Heart left ventricle (tissue), 16 donors: ENCODE data around the gene PRR22. TPM values are rescaled to one million over a fixed set of nuclear protein-coding genes. Genes with fewer than 3 reads are reported as not detected.
A peak's percentile ranks its signal among the peaks of the same experiment; 100 is the strongest.

ENCODE experiments used
- ATAC-seq, 4 donors: fragments of 200-7000 bp; cut with Tn5 transposase; one replicate each; pipeline ENCODE4 v1.9.1; 2020 to 2022; ENCODE audit warnings: moderate library complexity in 4 of 4, mild to moderate bottlenecking in 3 of 4, moderate number of reproducible peaks in 1 of 4
- DNase-seq, 5 donors: peaks; one replicate each; pipeline ENCODE4 v3.0.0-alpha.2; 2020
- H3K27ac ChIP-seq, 12 donors: fragments of 200-600 bp; sonication (generic) in 4 of 12; one replicate each; pipeline versions ENCODE4 v1.5.0 to v1.8.0; 2016 to 2022; ENCODE audit warnings: mild to moderate bottlenecking in 2 of 12
- H3K27me3 ChIP-seq, 9 donors: fragments of 200-600 bp; sonication (generic) in 2 of 9; one replicate each; pipeline versions ENCODE4 v1.5.1 to v1.8.0; 2016 to 2022; ENCODE audit warnings: mild to moderate bottlenecking in 3 of 9
- H3K36me3 ChIP-seq, 9 donors: fragments of 200-600 bp; sonication (generic) in 2 of 9; one replicate each; pipeline versions ENCODE4 v1.5.0 to v1.8.0; 2018 to 2022; ENCODE audit warnings: mild to moderate bottlenecking in 2 of 9
- H3K4me1 ChIP-seq, 12 donors: fragments of 200-600 bp; sonication (generic) in 4 of 12; one replicate each; pipeline versions ENCODE4 v1.5.0 to v1.8.0; 2016 to 2022; ENCODE audit warnings: mild to moderate bottlenecking in 3 of 12
- H3K4me3 ChIP-seq, 12 donors: fragments of 200-600 bp; sonication (generic) in 4 of 12; one replicate each; pipeline versions ENCODE4 v1.5.0 to v1.8.0; 2017 to 2022; ENCODE audit warnings: mild to moderate bottlenecking in 9 of 12, moderate library complexity in 4 of 12
- H3K9me3 ChIP-seq, 12 donors: fragments of 200-600 bp; sonication (generic) in 4 of 12; one replicate each; pipeline versions ENCODE4 v1.5.0 to v1.8.0; 2016 to 2022; ENCODE audit warnings: mild to moderate bottlenecking in 1 of 12
- POLR2A ChIP-seq, 2 donors: fragments of 450-650 bp; IDR thresholded peaks; one replicate each; pipeline ENCODE4 v1.6.1; 2017; ENCODE audit warnings: antibody characterized with exemption in 2 of 2, mild to moderate bottlenecking in 2 of 2, moderate library complexity in 2 of 2
- WGBS, 4 donors: extraction: QIAGEN DNeasy Blood & Tissue Kit in 2 of 4; methylation state at CpG; one replicate each; pipeline versions ENCODE4 v1.1.5 to v1.1.7; 2013 to 2018; 5-methylcytosine and 5-hydroxymethylcytosine counted together
- intact Hi-C, 10 donors: fragments of 100-400 bp; cut with DNase I; formaldehyde crosslinking; loops; one replicate each; pipeline versions ENCODE4 v1.11.1 to v1.14.2; 2022
- polyA plus RNA-seq, 2 donors: library from polyadenylated mRNA; stranded (reverse); fragments of 200-250 nt; gene quantifications; one replicate each; pipeline ENCODE4 v1.2.3, GENCODE V29; 2013
- total RNA-seq, 9 donors: library from RNA; depleted of rRNA in 2 of 9; stranded (reverse); fragments of >200 nt in 2 of 9; fragmentation: NEBNext Ultra II Directional in 3 of 9; extraction: Animal tissue kit (Norgen Biotek cat#: 25700) in 3 of 9; gene quantifications; one replicate each; pipeline versions ENCODE4 v1.1.0 to v1.2.4, GENCODE V29; 2016 to 2023
- TF ChIP-seq, protein P1 (sequence below), 12 donors: fragments of 200-600 bp; sonication (generic) in 4 of 12; IDR thresholded peaks; one replicate each; pipeline versions ENCODE4 v1.5.0 to v1.8.0; 2018 to 2022; ENCODE audit warnings: antibody characterized with exemption in 12 of 12, mild to moderate bottlenecking in 5 of 12
- donor health status: ischemic (EF 13 %, LVEDD 7.1; RV severe dilation, severe dysfunction).
- donor health status: healthy with polysubstance abuse.
- donor health status: DM: no; HTN: yes; CAD: no.
- donor health status: DM: no; HTN: no; CAD: no.
- donor health status: ischemic (EF 25% LVEDD 6.9; RV normal size, moderate dysfunction).
- donor health status: ischemic (EF 25% LVEDD 5.7; RV mildly dilated, moderate dysfunction).
- donor health status: healthy.
- donor health status: DM: yes; HTN: yes; CAD: no.
- donor health status: ischemic (EF 35%, LVEDD 5.7; RV mildly dilated, moderate dysfunction).
- donor health status: nonischemic (EF 11% LVEDD 7.7; RV severe dilation, severe dysfunction).
- donor health status: DM: yes; HTN: yes; CAD: no.
- donor health status: PGD.
- donor health status: ischemic (EF 29% LVEDD 5.4; RV normal size, mild dysfunction).
- donor health status: nonischemic (EF 23%, LVEDD 6.1; RV moderate dilation, normal function).

Gene PRR22
- total and polyA plus RNA-seq, 11 donors = 0.91 to 1.9 (median 1.1) TPM; not detected in 2

DNA sequence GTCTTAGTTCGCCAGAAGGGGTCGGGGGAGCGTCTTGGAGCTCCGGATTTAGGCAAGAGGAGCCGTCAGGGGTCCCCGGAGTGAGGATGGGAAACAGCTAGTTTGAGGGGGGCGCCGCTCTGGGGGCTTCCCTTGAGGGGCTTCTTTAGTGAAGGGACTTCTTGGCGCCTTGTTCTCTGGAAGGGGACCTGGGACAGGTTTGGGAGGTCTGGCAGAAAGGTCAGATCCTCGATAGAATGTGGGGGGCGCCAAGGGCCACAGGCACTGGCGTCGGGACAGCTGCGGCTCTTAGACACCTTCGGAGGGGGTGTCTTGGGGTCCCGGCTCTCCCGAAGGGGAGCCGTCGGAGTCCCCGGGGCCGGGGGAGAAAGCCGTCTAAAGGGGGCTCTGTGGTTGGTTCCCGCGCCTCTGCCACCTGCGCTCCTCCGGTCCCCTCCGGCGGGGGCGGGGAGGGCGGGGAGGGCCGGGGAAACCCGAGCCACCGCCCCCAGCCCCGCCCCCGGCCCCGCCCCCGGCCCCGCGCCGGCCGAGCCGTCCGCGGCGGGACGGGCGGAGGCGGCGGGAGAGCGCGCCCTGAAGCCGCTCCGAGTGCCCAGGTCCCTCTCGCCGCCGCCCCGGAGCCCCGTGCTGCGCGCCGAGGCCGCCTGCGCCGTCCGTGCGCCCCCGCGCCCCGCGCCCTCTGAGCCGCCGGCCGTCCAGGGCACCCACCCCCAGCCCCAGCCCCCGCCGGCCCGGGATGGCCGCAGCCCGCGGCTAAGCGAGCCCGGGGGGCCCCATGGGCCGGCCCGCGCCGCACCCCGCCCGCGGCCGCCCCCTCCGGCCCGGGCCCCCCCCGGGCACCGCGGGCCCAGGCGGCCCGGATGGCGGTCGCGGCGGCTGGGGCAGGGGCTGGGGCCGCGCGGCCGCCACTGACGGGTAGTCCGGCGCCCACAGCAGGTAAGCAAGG is 20.2 kb upstream of the PRR22 start, which contains the start of gene NRTN:
TSS of gene NRTN (plus strand) at position 552 of the 946 bp plus-strand sequence. CDS start 19,099 bp downstream, outside the sequence.
- H3K4me3 ChIP-seq = peak within 1 kb of the TSS; percentile 0 to 56 (median 46)
- H3K27ac ChIP-seq = peak within 1 kb of the TSS in 10 of 12 donors; percentile 43 to 86 (median 76)
- H3K4me1 ChIP-seq = peaks cover 0 to 32% (median 8%) of the 10 kb centered on the region in 12 donors
- peaks cover 7 to 52% (median 30%) of the 10 kb centered on the region in 9 donors for H3K27me3 ChIP-seq
- intact Hi-C loops = loop anchor here (1.0 to 10.0 kb wide), 11 partner anchors 88 to 220 kb away; partner anchors contain the start of gene RANBP3 (in 2 of the 10)
- DNase-seq (peak in 1 of 5 donors; percentile 33), ATAC-seq (peak in 3 of 4 donors; percentile 19 to 62 (median 53))
- TF ChIP-seq POLR2A (IDR thresholded peaks at IDR 0.05) = no peak
- TF ChIP-seq, protein P1, sequence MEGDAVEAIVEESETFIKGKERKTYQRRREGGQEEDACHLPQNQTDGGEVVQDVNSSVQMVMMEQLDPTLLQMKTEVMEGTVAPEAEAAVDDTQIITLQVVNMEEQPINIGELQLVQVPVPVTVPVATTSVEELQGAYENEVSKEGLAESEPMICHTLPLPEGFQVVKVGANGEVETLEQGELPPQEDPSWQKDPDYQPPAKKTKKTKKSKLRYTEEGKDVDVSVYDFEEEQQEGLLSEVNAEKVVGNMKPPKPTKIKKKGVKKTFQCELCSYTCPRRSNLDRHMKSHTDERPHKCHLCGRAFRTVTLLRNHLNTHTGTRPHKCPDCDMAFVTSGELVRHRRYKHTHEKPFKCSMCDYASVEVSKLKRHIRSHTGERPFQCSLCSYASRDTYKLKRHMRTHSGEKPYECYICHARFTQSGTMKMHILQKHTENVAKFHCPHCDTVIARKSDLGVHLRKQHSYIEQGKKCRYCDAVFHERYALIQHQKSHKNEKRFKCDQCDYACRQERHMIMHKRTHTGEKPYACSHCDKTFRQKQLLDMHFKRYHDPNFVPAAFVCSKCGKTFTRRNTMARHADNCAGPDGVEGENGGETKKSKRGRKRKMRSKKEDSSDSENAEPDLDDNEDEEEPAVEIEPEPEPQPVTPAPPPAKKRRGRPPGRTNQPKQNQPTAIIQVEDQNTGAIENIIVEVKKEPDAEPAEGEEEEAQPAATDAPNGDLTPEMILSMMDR (IDR thresholded peaks at IDR 0.05) = no peak
- WGBS, 4 donors = 1 to 12% (median 5%) methylated on average over 7 to 104 of the region's 107 CpGs
- H3K36me3 ChIP-seq = no peaks in the 10 kb centered on the region
- H3K9me3 ChIP-seq = no peaks in the 10 kb centered on the region

GRCh38 chr19:5803752-5804515 is 19.4 kb upstream of the PRR22 start:
- no peaks in the 10 kb centered on the region for H3K36me3 ChIP-seq
- TF ChIP-seq POLR2A (IDR thresholded peaks at IDR 0.05) = no peak
- TF ChIP-seq, protein P1 (IDR thresholded peaks at IDR 0.05) = peak; percentile 69 to 95 (median 86)
- ATAC-seq (peak; percentile 74 to 92 (median 86)), DNase-seq (peak; percentile 84 to 93 (median 85))
- H3K4me1 ChIP-seq = peaks cover 0 to 40% (median 10%) of the 10 kb centered on the region in 12 donors
- H3K27me3 ChIP-seq = peaks cover 7 to 53% (median 30%) of the 10 kb centered on the region in 9 donors
- WGBS, 4 donors = 2 to 6% (median 2%) methylated on average over 18 to 54 of the region's 54 CpGs
- H3K27ac ChIP-seq = peak overlapping the region in 1 of 12 donors; percentile 76
- intact Hi-C loops = loop anchor here (1.0 to 10.0 kb wide), 10 partner anchors 88 to 221 kb away; partner anchors contain the start of gene RANBP3 (in 2 of the 10)
- peak overlapping the region in 10 of 12 donors; percentile 0 to 49 (median 37) for H3K4me3 ChIP-seq
- no peaks in the 10 kb centered on the region for H3K9me3 ChIP-seq

DNA sequence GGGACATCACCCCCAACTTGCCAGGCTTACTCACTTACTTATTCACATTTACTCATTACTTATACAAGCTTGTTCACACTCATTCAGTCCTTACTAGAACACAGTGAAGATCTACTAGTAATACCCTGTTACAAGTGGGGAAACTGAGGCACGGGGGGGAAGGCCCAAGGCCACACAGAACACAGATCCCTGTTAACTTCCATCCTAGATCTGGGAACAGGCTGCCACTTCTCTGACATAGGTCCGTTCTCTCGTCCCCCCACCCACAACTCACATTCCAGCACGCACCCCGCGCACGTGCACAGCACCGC is 18.9 kb upstream of the PRR22 start:
- Histone ChIP-seq H3K9me3 (no peaks in the 10 kb centered on the region), H3K4me3 (peak overlapping the region in 9 of 12 donors; percentile 1 to 49 (median 38)), H3K27ac (no peak overlapping the region), H3K27me3 (peaks cover 7 to 59% (median 30%) of the 10 kb centered on the region in 9 donors), H3K36me3 (no peaks in the 10 kb centered on the region), H3K4me1 (peaks cover 0 to 46% (median 11%) of the 10 kb centered on the region in 12 donors)
- no peak for ATAC-seq
- TF ChIP-seq POLR2A (IDR thresholded peaks at IDR 0.05) = no peak
- TF ChIP-seq, protein P1 (IDR thresholded peaks at IDR 0.05) = no peak
- no peak for DNase-seq
- 8 to 38% (median 9%) methylated on average over 7 to 8 of the region's 8 CpGs for WGBS, 4 donors
- intact Hi-C loops = loop anchor here (5.0 to 10.0 kb wide), 6 partner anchors 89 to 221 kb away; partner anchors contain the start of gene RANBP3 (in 2 of the 10)
